HepG2 (cell line): Measurements from ENCODE around the gene PPP1CA. TPM values are rescaled to one million over a fixed set of nuclear protein-coding genes. Genes with fewer than 3 reads are reported as not detected.

Source experiments
- AKNA ChIP-seq: sonication (generic); formaldehyde crosslinking; IDR thresholded peaks from 2 replicates; pipeline ENCODE4 v1.4.0; 2020; ENCODE audit warnings: missing genetic modification reagents, borderline replicate concordance
- CEBPB ChIP-seq: IDR thresholded peaks from 2 replicates; pipeline ENCODE4 v1.6.1; 2011; ENCODE audit warnings: low read depth, low read length, improper control_type of control experiment, borderline replicate concordance
- CEBPG ChIP-seq: IDR thresholded peaks from 2 replicates; pipeline ENCODE4 v1.6.1; 2016
- DRAP1 ChIP-seq: IDR thresholded peaks from 2 replicates; pipeline ENCODE4 v1.6.1; 2016; ENCODE audit warnings: missing genetic modification reagents, missing compliant biosample characterization
- GLMP ChIP-seq: sonication (generic); formaldehyde crosslinking; IDR thresholded peaks from 2 replicates; pipeline ENCODE4 v1.9.0; 2021; ENCODE audit warnings: missing genetic modification reagents, mild to moderate bottlenecking, borderline replicate concordance
- JUND ChIP-seq: sonication (generic); formaldehyde crosslinking; IDR thresholded peaks from 2 replicates; pipeline ENCODE4 v1.8.0; 2022; ENCODE audit warnings: mild to moderate bottlenecking, missing genetic modification reagents
- MAFF ChIP-seq: IDR thresholded peaks from 2 replicates; pipeline ENCODE4 v1.6.1; 2011; ENCODE audit warnings: low read depth, low read length, improper control_type of control experiment
- NFKBIZ ChIP-seq: IDR thresholded peaks from 2 replicates; pipeline ENCODE4 v1.6.1; 2018; ENCODE audit warnings: missing genetic modification reagents, missing compliant biosample characterization
- PAWR ChIP-seq: sonication (generic); formaldehyde crosslinking; IDR thresholded peaks from 2 replicates; pipeline ENCODE4 v1.4.0; 2020; ENCODE audit warnings: missing genetic modification reagents, mild to moderate bottlenecking, borderline replicate concordance
- RAD21 ChIP-seq: fragments of 450-650 bp; formaldehyde crosslinking; IDR thresholded peaks from 2 replicates; pipeline ENCODE4 v1.5.0; 2020; ENCODE audit warnings: mild to moderate bottlenecking
- RARA ChIP-seq: IDR thresholded peaks from 2 replicates; pipeline ENCODE4 v1.6.1; 2016; ENCODE audit warnings: missing genetic modification reagents, missing compliant biosample characterization
- ZKSCAN1 ChIP-seq: fragments of 150-350 bp; IDR thresholded peaks from 2 replicates; pipeline ENCODE4 v1.6.1; 2014; ENCODE audit warnings: low read length
- ZNF768 ChIP-seq: sonication (generic); formaldehyde crosslinking; IDR thresholded peaks from 2 replicates; pipeline ENCODE4 v1.4.0; 2020; ENCODE audit warnings: missing genetic modification reagents
- ZNF770 ChIP-seq: sonication (generic); formaldehyde crosslinking; IDR thresholded peaks from 2 replicates; pipeline ENCODE4 v1.5.0; 2020; ENCODE audit warnings: mild to moderate bottlenecking, missing genetic modification reagents
- ZNF781 ChIP-seq: sonication (generic); formaldehyde crosslinking; IDR thresholded peaks from 2 replicates; pipeline ENCODE4 v1.5.1; 2020; ENCODE audit warnings: borderline replicate concordance, mild to moderate bottlenecking, missing genetic modification reagents; ENCODE audit errors: not compliant biosample characterization
- ZSCAN30 ChIP-seq: sonication (generic); formaldehyde crosslinking; IDR thresholded peaks from 2 replicates; pipeline ENCODE4 v1.5.0; 2020; ENCODE audit warnings: mild to moderate bottlenecking, missing genetic modification reagents
- polyA plus RNA-seq, 8 experiments: library from polyadenylated mRNA; depleted of rRNA in 3 of 8; stranded (reverse) in 7 of 8; unstranded in 1 of 8; fragments of >200 nt; fragmentation: Illumina TruSeq in 4 of 8; extraction: Trizol in 4 of 8; gene quantifications; 2 replicates each; pipeline versions ENCODE4 v1.2.1 to v1.2.3, GENCODE V29; 2011 to 2016; ENCODE audit warnings: low read depth in 4 of 8, missing spikeins in 1 of 8, mixed read lengths in 1 of 8; ENCODE audit not compliant: insufficient read depth in 1 of 8
- total RNA-seq, 5 experiments: library from RNA; depleted of rRNA; stranded (reverse); fragments of >200 nt; fragmentation: Illumina TruSeq; extraction: Trizol; gene quantifications; 2 replicates each; pipeline ENCODE4 v1.2.3, GENCODE V29; 2016; ENCODE audit warnings: low read depth in 1 of 5

PPP1CA gene
- total and polyA plus RNA-seq, 2 of the 13 experiments (the other 11 are each of a cell fraction or from before 2014, with no cell fraction given) = 149 to 170 TPM

- TF ChIP-seq MAFF (peak; percentile 45), DRAP1 (CRISPR knock-in tag) (no peak), JUND (CRISPR knock-in tag) (no peak), ZSCAN30 (CRISPR knock-in tag) (no peak), RARA (CRISPR knock-in tag) (no peak), RAD21 (CRISPR knock-in tag) (peak; percentile 38), NFKBIZ (CRISPR knock-in tag) (no peak), ZNF768 (CRISPR knock-in tag) (no peak), CEBPB (no peak), CEBPG (CRISPR knock-in tag) (no peak), GLMP (CRISPR knock-in tag) (no peak), ZNF781 (CRISPR knock-in tag) (no peak), AKNA (no peak), PAWR (no peak), ZNF770 (CRISPR knock-in tag) (peak; percentile 29; the same call in 1 of the 2 replicates), ZKSCAN1 (no peak)
- TF ChIP-seq, all 625 proteins: peak for 74
Measured at GRCh38 chr11:67373648-67374570, 27.7 kb downstream of the PPP1CA start (continued).
